Measurements from ENCODE around the gene SUSD6.

DNA sequence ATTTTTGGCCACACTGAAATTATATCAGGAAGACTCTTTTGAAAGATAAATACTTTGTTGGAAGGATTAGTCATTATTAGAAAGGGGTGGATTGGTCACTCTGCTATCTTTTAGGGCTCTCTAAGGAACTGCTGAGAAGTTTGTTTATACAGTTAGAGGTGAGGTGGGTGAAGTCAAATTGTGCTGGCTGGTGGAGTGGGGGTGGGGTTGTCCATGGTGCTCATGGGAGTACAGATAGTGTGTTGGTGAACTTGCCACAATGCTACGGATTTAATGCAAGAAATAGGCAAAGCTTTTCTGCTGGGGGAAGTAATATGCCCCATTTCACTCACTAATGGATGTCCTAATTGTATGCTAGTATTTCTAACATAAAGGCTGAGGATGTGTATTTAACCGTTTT lies 35.8 kb downstream of the SUSD6 start:
- TF ChIP-seq POLR2A (IDR thresholded peaks at IDR 0.05), result no peak
- TF ChIP-seq, protein P1, sequence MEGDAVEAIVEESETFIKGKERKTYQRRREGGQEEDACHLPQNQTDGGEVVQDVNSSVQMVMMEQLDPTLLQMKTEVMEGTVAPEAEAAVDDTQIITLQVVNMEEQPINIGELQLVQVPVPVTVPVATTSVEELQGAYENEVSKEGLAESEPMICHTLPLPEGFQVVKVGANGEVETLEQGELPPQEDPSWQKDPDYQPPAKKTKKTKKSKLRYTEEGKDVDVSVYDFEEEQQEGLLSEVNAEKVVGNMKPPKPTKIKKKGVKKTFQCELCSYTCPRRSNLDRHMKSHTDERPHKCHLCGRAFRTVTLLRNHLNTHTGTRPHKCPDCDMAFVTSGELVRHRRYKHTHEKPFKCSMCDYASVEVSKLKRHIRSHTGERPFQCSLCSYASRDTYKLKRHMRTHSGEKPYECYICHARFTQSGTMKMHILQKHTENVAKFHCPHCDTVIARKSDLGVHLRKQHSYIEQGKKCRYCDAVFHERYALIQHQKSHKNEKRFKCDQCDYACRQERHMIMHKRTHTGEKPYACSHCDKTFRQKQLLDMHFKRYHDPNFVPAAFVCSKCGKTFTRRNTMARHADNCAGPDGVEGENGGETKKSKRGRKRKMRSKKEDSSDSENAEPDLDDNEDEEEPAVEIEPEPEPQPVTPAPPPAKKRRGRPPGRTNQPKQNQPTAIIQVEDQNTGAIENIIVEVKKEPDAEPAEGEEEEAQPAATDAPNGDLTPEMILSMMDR (IDR thresholded peaks at IDR 0.05 in 4 of 5, conservative IDR thresholded peaks at IDR 0.05 in 1 of 5), result no peak
